Inflammatory macrophage treated with lipopolysaccharide for 4 hours (primary cell): ENCODE results near the gene CCRL2.
"Not testable (repeated sequence)": the region's sequence is repeated elsewhere in the genome, so short reads cannot be mapped to it uniquely, and the experiment has no call there.

ENCODE experiments used
- DNase-seq: peaks from one replicate; pipeline ENCODE4 v3.0.0-alpha.2; 2020

The CCRL2 gene

GRCh38 chr3:46380471-46381221 is 26.4 kb upstream of the CCRL2 start:
- DNase-seq: peak; percentile 92

GRCh38 chr3:46381625-46382024 is 25.4 kb upstream of the CCRL2 start:
- no peak for DNase-seq

- peak; percentile 47 for DNase-seq
These were observed 23.7 kb upstream of the CCRL2 start for GRCh38 chr3:46383211-46383950.

- DNase-seq: no peak
These were observed 23.1 kb upstream of the CCRL2 start for GRCh38 chr3:46383951-46384330.

GRCh38 chr3:46386205-46386604 is 20.9 kb upstream of the CCRL2 start:
- peak; percentile 90 for DNase-seq

- not testable (repeated sequence) for DNase-seq
These were observed 18.2 kb upstream of the CCRL2 start for GRCh38 chr3:46388847-46389246.

- DNase-seq: no peak
These were observed 17.8 kb upstream of the CCRL2 start for GRCh38 chr3:46389306-46389705.

- not testable (repeated sequence) for DNase-seq
These were observed 15.5 kb upstream of the CCRL2 start for GRCh38 chr3:46391526-46391925.

GRCh38 chr3:46393011-46393410 is 14.0 kb upstream of the CCRL2 start:
- no peak for DNase-seq

- DNase-seq: peak; percentile 92
These were observed 13.3 kb upstream of the CCRL2 start for GRCh38 chr3:46393554-46394434.

- peak; percentile 98 for DNase-seq
These were observed 11.8 kb upstream of the CCRL2 start for GRCh38 chr3:46395210-46395661.

- DNase-seq: peak; percentile 96
These were observed 11.1 kb upstream of the CCRL2 start for GRCh38 chr3:46395766-46396530.

GRCh38 chr3:46397111-46397510 is 9.9 kb upstream of the CCRL2 start:
- DNase-seq: no peak

- DNase-seq: no peak
These were observed 8.7 kb upstream of the CCRL2 start for GRCh38 chr3:46398186-46398955.

- DNase-seq: peak; percentile 59
These were observed 8.0 kb upstream of the CCRL2 start for GRCh38 chr3:46399098-46399497.

- peak; percentile 87 for DNase-seq
These were observed 7.5 kb upstream of the CCRL2 start for GRCh38 chr3:46399557-46399956.

GRCh38 chr3:46400000-46400734 is 6.9 kb upstream of the CCRL2 start:
- peak; percentile 87 for DNase-seq

- no peak for DNase-seq
These were observed 6.2 kb upstream of the CCRL2 start for GRCh38 chr3:46400846-46401245.

GRCh38 chr3:46401579-46401978 is 5.5 kb upstream of the CCRL2 start:
- DNase-seq: no peak

GRCh38 chr3:46402902-46403301 is 4.2 kb upstream of the CCRL2 start:
- not testable (repeated sequence) for DNase-seq
